OCI-M1 (cell line): ENCODE data around the gene PSTPIP2.
"Not testable (repeated sequence)": the region's sequence is repeated elsewhere in the genome, so short reads cannot be mapped to it uniquely, and the experiment has no call there.

ENCODE experiments used
- DNase-seq: peaks from one replicate; lab custom pipeline; 2025; lab: John Stamatoyannopoulos, UW

PSTPIP2 gene

GRCh38 chr18:45981821-45982220 lies 90.2 kb downstream of the PSTPIP2 start:
- DNase-seq: no peak

GRCh38 chr18:45980229-45980628 lies 91.8 kb downstream of the PSTPIP2 start:
- peak; percentile 77 for DNase-seq

GRCh38 chr18:45978084-45978483 lies 94.0 kb downstream of the PSTPIP2 start:
- no peak for DNase-seq

GRCh38 chr18:45976974-45977373 lies 95.1 kb downstream of the PSTPIP2 start:
- DNase-seq: no peak

GRCh38 chr18:45976566-45976965 lies 95.5 kb downstream of the PSTPIP2 start:
- peak; percentile 42 for DNase-seq

GRCh38 chr18:45974088-45974536 lies 97.9 kb downstream of the PSTPIP2 start:
- DNase-seq: peak; percentile 97

- DNase-seq: peak; percentile 97
Measured at GRCh38 chr18:45967007-45967706, 104.9 kb downstream of the PSTPIP2 start, which contains the start of gene EPG5. Gene EPG5, minus strand, starts transcription at chr18:45967329. Its CDS starts 90 bp downstream, at chr18:45967239.

GRCh38 chr18:45964913-45965312 lies 107.1 kb downstream of the PSTPIP2 start:
- DNase-seq: not testable (repeated sequence)

- DNase-seq: no peak
Measured at GRCh38 chr18:45962866-45963265, 109.2 kb downstream of the PSTPIP2 start.

- peak; percentile 85 for DNase-seq
Measured at GRCh38 chr18:45962461-45962860, 109.6 kb downstream of the PSTPIP2 start.

GRCh38 chr18:45959484-45959883 lies 112.6 kb downstream of the PSTPIP2 start:
- not testable (repeated sequence) for DNase-seq

GRCh38 chr18:45958730-45959129 lies 113.3 kb downstream of the PSTPIP2 start:
- DNase-seq: no peak

GRCh38 chr18:45958027-45958426 lies 114.0 kb downstream of the PSTPIP2 start:
- no peak for DNase-seq

- DNase-seq: no peak
Measured at GRCh38 chr18:45957100-45957499, 115.0 kb downstream of the PSTPIP2 start.

- no peak for DNase-seq
Measured at GRCh38 chr18:45954070-45954934, 117.8 kb downstream of the PSTPIP2 start.

- no peak for DNase-seq
Measured at GRCh38 chr18:45951016-45951714, 120.9 kb downstream of the PSTPIP2 start.

GRCh38 chr18:45945669-45946068 lies 126.4 kb downstream of the PSTPIP2 start:
- no peak for DNase-seq

GRCh38 chr18:45940724-45941123 lies 131.3 kb downstream of the PSTPIP2 start:
- no peak for DNase-seq

- peak; percentile 43 for DNase-seq
Measured at GRCh38 chr18:45939236-45939635, 132.8 kb downstream of the PSTPIP2 start.

- DNase-seq: no peak
Measured at GRCh38 chr18:45938488-45938935, 133.5 kb downstream of the PSTPIP2 start.

- no peak for DNase-seq
Measured at GRCh38 chr18:45935591-45936335, 136.3 kb downstream of the PSTPIP2 start.
